Measurements from ENCODE around the gene NCK2.

Gene NCK2

DNA sequence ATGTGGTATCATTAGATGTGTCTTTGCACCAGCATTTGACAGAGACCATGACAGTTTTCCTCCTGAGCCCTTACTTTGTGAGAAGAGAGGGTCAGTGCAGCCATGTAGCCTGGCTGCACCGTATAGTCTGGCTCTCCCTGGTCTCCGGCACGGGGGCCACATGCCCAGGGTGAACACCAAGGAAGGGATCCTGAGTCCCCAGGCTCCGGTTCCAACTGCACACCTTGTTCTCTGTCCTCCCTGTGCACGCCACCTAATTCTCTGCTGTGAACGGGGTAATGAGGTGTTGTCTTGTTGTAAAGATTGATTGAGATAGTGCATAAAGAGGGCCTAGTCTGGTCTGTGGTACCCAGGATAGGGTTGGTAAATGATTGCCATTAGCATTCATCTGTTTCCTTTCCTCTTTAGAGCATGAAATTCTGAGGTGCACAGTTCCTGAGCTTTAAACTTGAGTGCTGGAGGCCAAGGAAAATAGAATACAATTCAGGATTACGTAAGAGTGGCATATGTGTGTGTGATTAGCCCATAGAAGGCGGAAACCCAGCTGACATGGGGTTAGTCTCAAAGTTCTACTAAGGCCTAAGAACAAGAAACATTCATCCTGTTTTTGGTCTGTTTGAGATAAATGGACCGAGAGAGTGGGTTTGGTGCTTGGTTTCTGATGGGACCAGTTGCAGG lies 55.5 kb downstream of the NCK2 start:
- no peak for TF ChIP-seq CTCF (IDR thresholded peaks at IDR 0.05; ENCODE audit: low read depth, low read length, missing control alignments)
- no peak overlapping the region for H3K4me3 ChIP-seq (ENCODE audit: low read depth, low read length)
- DNase-seq (ENCODE audit: low read depth) = no peak

DNA sequence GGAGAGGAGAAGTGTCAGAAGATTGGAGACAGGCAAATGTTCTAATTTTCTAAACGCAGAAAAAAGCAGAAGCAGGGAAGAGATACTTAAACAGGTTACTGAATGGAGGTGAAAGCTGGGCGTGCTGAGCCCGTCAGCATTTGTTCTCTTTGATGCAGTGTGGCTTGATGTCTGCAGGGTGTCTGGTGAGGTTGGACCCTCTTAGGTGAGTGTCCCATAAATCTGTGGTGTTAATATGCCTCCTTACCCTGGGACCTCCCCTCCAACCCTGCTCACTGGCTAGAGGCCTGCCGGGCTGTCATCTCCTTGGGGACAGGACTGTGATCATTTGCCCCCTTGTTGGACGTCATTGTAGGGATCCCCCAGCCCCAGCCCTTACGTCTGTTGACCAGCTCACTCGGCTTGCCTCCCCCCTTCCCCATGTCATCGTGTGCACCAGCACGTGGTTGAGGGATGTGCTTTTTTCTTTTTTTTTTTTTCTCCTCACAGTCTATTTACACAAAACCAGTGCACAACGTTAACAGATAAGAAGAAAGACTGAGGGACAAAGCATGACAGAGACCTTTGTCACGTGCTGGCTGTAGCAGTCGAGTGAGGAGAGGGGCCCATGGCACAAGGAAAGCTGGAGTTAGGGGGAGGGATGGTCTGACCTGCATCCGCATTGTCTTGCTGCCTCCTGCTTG lies 56.4 kb downstream of the NCK2 start:
- no peak for TF ChIP-seq CTCF (IDR thresholded peaks at IDR 0.05; ENCODE audit: low read depth, low read length, missing control alignments)
- DNase-seq (ENCODE audit: low read depth) = no peak
- H3K4me3 ChIP-seq (ENCODE audit: low read depth, low read length) = no peak overlapping the region

DNA sequence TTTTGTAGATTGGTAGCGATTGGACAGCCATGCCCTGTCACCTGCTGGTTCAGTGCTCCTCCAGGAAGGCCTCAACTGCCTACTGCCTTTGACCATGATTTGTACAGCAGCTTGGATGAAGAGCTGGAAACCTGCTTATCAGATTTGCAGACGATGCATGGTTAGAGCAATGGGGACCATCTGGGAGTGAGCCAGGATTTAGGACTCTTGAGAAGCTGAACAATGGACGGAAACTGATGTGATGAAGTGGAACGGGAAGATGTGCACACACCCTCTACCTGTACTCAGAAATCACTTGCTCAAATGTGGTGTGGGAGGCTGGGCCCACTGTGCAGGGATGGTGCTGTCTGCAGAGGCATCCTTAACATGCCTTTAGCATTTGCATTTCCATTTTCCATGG lies 57.2 kb downstream of the NCK2 start:
- no peak overlapping the region for H3K4me3 ChIP-seq (ENCODE audit: low read depth, low read length)
- no peak for TF ChIP-seq CTCF (IDR thresholded peaks at IDR 0.05; ENCODE audit: low read depth, low read length, missing control alignments)

DNA sequence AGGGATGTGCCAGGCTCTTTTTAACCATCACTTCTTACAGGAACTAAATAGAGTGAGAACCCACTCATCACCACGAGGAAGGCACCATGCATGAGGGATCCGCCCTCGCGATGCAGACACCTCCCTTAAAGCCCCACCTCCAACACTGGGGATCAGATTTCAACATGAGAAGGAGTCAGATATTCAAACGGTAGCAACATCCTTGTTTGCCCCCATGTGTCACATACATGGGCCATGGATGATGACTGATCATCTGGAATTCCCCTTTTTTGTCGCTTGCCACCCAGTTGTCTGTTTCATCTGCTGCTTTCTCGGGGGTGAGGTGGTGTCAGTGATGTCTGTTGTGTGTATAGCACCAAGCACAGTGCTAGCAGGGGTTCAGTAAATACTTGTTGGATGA lies 57.9 kb downstream of the NCK2 start:
- DNase-seq (ENCODE audit: low read depth) = no peak
- H3K4me3 ChIP-seq (ENCODE audit: low read depth, low read length) = no peak overlapping the region
- no peak for TF ChIP-seq CTCF (IDR thresholded peaks at IDR 0.05; ENCODE audit: low read depth, low read length, missing control alignments)

More for the DNA sequence above, 57.2 kb downstream of the NCK2 start:
- no peak for DNase-seq (ENCODE audit: low read depth)

GRCh38 chr2:105803337-105803736 lies 58.6 kb downstream of the NCK2 start:
- H3K4me3 ChIP-seq (ENCODE audit: low read depth, low read length) = no peak overlapping the region

GRCh38 chr2:105803773-105804172 lies 59.1 kb downstream of the NCK2 start:
- TF ChIP-seq CTCF (IDR thresholded peaks at IDR 0.05; ENCODE audit: low read depth, low read length, missing control alignments) = no peak
- no peak for DNase-seq (ENCODE audit: low read depth)
- no peak overlapping the region for H3K4me3 ChIP-seq (ENCODE audit: low read depth, low read length)

More at GRCh38 chr2:105803337-105803736, 58.6 kb downstream of the NCK2 start:
- no peak for DNase-seq (ENCODE audit: low read depth)
- TF ChIP-seq CTCF (IDR thresholded peaks at IDR 0.05; ENCODE audit: low read depth, low read length, missing control alignments) = no peak

- no peak overlapping the region for H3K4me3 ChIP-seq (ENCODE audit: low read depth, low read length)
- no peak for DNase-seq (ENCODE audit: low read depth)
- no peak for TF ChIP-seq CTCF (IDR thresholded peaks at IDR 0.05; ENCODE audit: low read depth, low read length, missing control alignments)
Measured at GRCh38 chr2:105804266-105804665, 59.6 kb downstream of the NCK2 start.
